Activated CD8-positive, alpha-beta memory T cell treated with anti-CD3 and anti-CD28 coated beads, Interleukin-2, amount 50 U/mL, for 1 hour (primary cell): Measurements from ENCODE around the gene SMAP1.
"Not testable (repeated sequence)": the region's sequence is repeated elsewhere in the genome, so short reads cannot be mapped to it uniquely, and the experiment has no call there.

Experiments used
- DNase-seq: peaks from one replicate; pipeline ENCODE4 v3.0.0-alpha.2; 2020; ENCODE audit errors: extremely low read depth

SMAP1 gene

DNA sequence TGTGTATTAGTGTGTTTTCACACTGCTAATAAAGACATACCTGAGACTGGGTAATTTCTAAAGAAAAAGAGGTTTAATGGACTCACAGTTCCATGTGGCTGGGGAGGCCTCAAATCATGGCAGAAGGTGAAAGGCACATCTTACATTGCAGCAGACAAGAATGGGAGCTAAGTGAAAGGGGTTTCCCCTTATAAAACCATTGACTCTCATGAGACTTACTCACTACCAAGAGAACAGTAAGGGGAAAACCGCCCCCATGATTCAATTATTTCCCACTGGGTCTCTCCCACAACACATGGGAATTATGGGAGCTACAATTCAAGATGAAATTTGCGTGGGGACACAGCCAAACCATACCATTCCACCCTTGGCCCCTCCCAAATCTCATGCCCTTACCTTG, 73.1 kb downstream of the SMAP1 start:
- not testable (repeated sequence) for DNase-seq

DNA sequence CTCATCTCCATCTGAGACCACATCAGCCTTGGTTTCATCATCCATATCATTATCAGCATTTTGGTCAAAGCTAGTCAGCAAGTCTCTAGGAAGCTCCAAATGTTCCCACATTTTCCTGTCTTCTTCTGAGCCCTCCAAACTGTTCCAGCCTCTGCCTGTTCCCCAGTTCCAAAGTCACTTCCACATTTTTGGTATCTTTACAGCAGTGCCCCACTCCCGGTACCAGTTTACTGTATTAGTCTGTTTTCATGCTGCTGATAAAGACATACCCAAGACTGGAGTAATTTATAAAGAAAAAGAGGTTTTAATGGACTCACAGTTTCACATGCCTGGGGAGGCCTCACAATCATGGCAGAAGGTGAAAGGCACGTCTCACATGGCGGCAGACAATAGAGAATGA, 74.8 kb downstream of the SMAP1 start:
- not testable (repeated sequence) for DNase-seq

DNA sequence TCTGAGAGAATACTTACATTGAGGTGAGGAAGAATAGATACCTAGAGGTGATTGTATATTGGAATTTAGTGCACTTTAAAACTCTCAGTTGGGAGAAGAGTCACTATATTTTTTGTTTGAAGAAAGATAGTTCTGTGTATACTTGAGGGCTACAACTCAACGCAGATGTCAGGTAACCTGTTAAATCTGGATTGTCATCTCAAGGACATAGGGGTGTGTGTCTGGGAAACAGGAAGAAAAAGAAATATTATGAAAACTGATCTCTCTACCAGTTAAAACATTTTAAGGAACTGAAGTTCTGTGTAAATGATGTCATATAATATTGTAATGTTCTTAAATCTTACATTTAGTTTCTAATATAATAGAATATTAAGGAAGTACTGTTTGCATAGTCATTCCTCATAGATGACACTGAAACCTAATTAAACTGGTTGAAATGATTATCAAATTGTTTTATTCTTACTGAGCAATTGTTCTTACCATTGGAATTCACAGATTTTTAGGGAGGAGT, 86.2 kb downstream of the SMAP1 start:
- no peak for DNase-seq

DNA sequence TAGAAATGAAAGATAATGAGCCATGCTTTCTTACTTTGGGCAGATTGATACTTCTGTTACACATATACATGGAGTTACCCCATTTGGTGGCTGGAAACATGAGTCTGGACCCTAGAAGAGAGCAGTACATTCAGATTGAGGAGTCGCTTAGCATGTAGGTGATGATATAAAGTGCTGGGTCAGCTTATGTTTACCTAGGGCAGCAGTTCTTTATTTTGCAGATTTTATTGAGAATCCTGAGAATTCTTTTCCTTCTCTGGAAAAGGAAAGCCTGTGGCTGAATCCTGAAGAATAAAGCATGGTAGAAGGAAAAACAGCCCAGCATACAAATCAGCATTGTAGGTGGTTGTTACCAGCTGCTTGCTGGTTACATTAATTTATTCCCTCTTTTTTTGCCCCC, 91.2 kb downstream of the SMAP1 start:
- no peak for DNase-seq

DNA sequence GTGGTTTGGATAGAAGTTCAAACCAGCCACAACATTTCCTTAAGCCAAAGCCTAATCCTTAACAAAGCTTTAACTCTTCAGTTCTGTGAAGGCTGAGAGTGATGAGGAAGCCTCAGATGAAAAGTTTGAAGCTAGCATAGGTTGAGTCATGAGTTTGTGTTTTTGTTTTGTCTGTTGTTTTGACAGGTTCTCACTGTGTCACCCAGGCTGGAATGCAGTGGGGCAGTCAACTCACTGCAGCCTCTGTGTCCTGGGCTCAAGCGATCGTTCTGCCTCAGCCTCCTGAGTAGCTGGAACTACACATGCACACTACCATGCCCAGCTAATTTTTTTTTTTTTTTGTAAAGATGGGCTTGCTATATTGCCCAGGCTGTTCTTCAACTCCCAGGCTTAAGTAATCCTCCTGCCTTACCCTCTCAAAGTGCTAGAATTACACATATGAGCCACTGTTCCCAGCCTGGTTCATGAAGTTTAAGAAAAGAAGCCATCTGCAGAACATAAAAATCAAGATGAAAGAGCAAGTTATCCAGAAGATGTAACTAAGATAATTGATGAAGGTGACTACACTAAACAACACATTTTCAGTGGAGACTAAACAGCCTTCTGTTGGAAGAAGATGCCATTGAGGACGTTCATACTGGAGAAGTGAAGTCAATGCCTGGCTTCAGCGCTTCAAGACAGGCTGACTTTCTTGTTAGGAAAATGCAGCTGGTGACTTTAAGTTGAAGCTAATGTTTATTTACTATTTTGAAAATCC, 96.2 kb downstream of the SMAP1 start:
- DNase-seq = no peak

DNA sequence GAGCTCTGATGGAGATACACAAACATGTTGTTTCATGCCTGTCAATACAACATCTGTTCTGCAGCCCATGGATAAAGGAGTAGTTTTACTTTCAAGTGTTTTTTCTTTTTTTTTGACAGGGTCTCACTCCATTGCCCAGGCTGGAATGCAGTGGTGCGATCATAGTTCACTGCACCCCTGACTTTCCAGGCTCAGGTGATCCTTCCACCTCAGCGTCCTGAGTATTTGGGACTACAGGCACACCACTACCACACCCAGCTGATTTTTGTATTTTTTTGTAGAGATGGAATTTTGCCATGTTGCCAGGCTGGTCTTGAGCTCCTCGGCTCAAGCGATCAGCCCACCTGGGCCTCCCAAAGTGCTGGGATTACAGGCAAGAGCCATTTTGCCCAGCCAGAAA, 97.0 kb downstream of the SMAP1 start:
- no peak for DNase-seq

- not testable (repeated sequence) for DNase-seq
Measured at GRCh38 chr6:70771351-70771750, 103.7 kb downstream of the SMAP1 start.

GRCh38 chr6:70779934-70780333, 112.3 kb downstream of the SMAP1 start:
- no peak for DNase-seq

DNA sequence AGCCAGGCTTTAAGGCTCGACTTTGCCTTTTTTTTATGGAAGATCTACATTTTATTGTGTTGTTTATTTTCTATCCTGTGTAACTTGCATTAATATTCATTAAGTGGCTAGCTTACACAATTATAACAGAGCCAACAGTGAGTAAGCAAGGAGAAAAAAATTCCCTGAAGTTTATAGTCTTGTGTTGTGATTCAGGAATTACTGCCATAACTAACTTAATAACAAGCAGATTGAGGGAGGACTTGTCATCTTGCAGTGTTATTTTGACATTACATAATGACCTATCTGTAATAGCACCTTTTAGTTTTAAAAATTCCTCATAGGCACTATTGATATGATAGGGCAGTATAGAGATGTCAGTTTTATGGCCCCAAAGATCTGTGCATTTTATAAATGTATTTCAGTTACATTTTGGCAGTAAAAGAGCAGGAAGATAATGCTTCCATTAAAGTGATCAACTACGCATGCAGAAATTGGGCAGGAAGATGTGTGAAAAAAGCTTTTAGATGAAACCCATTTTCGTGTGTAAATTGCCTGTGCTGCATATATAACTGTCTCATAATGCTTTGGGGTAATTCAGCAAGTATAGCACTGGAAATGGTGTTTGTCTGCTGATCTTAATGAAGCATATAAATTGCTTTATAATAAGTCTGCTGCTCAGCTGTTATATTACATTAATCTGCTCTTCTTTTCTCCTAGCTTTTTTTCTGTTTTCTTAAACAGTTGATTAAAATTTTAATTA, 123.0 kb downstream of the SMAP1 start:
- DNase-seq = no peak

GRCh38 chr6:70797625-70798024, 129.9 kb downstream of the SMAP1 start:
- no peak for DNase-seq

DNA sequence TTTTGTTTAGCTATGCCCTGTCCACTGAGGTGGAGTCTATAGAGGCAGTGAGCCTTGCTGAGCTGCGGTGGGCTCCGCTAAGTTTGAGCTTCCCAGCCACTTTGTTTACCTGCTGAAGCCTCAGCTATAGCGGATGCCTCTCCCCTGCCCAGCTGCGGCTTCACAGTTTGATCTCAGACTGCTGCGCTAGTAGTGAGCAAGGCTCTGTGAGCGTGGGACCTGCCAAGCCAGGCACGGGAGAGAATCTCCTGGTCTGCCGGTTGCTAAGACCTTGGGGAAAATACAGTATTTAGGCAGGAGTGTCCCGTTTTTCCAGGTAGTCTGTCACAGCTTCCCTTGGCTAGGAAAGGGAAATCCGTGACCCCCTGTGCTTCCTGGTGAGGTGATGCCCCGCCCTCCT, 138.4 kb downstream of the SMAP1 start:
- no peak for DNase-seq

DNA sequence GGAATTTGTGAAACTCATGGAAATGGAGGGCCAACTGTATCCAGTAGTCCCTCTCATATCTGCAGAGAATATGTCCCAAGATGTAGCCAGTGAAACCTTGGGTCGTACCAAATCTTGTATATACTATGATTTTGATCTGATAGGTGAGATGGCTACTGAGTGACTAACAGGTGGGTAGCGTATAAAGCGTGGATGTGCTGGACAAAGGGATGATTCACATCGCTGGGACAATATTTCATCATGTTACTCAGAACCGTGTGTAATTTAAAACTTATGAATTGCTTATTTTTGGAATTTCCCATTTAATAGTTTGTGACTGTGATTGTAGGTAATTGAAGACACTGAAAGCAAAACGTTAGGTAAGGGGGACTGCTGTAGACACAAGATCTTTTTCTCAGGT, 144.1 kb downstream of the SMAP1 start:
- no peak for DNase-seq

- DNase-seq = no peak
Measured at GRCh38 chr6:70813885-70814284, 146.2 kb downstream of the SMAP1 start.

DNA sequence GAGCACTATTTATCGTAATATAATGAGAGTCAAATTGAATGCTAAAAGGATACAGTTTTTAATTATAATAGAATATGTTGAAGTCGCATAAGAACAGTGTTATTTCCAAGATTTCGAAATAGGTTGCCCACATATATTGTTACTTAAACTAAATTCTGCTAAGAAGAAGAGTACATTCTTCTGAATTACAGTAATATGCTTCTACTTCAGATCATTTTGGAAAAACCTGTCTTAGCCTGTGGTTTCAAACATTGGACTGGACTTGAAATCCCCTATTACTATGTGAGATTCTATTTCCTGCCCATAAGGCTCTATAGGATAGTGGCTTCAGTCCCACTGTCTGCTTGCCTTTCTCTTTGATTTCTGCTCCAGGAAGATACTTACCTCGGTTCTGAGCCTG, 152.0 kb downstream of the SMAP1 start:
- DNase-seq = no peak

DNA sequence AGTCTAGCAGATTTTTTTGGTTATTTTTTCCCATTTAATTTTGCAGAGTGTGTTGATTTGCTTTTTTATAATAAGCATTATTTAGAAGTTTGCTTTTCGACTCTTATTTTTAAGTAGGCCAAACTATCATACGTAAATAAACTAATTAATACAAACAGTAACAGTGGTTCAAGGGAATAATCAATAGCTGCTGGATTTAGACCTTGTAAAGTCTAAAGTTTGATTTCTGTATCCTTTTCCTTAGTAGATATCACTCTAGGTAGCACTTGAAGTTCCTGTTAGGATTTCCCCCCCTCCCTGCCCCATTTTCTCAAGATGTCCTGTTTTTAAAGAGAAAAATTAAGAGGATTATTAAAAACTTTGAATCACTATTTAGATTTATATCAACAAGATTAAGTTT, 153.1 kb downstream of the SMAP1 start:
- no peak for DNase-seq

- no peak for DNase-seq
Measured at GRCh38 chr6:70821751-70822150, 154.1 kb downstream of the SMAP1 start.

- no peak for DNase-seq
Measured at GRCh38 chr6:70823651-70824050, 156.0 kb downstream of the SMAP1 start.

DNA sequence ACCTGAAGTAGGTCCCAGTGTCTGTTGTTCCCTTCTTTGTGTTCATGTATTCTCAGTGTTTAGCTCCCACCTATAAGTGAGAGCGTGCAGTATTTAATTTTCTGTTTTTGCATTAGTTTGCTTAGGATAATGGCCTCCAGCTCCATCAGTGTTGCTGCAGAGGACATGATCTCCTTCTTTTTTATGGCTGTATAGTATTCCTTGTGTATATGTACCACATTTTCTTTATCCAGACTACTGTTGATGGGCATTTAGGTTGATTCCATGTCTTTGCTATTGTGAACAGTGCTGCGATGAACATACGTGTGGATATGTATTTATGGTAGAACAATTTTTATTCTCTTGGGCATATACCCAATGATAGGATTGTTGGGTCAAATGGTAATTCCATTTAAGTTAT, 163.7 kb downstream of the SMAP1 start:
- DNase-seq = no peak

- DNase-seq = no peak
Measured at GRCh38 chr6:70834520-70834919, 166.8 kb downstream of the SMAP1 start.

- DNase-seq = no peak
Measured at GRCh38 chr6:70838907-70839285, 171.2 kb downstream of the SMAP1 start.

DNA sequence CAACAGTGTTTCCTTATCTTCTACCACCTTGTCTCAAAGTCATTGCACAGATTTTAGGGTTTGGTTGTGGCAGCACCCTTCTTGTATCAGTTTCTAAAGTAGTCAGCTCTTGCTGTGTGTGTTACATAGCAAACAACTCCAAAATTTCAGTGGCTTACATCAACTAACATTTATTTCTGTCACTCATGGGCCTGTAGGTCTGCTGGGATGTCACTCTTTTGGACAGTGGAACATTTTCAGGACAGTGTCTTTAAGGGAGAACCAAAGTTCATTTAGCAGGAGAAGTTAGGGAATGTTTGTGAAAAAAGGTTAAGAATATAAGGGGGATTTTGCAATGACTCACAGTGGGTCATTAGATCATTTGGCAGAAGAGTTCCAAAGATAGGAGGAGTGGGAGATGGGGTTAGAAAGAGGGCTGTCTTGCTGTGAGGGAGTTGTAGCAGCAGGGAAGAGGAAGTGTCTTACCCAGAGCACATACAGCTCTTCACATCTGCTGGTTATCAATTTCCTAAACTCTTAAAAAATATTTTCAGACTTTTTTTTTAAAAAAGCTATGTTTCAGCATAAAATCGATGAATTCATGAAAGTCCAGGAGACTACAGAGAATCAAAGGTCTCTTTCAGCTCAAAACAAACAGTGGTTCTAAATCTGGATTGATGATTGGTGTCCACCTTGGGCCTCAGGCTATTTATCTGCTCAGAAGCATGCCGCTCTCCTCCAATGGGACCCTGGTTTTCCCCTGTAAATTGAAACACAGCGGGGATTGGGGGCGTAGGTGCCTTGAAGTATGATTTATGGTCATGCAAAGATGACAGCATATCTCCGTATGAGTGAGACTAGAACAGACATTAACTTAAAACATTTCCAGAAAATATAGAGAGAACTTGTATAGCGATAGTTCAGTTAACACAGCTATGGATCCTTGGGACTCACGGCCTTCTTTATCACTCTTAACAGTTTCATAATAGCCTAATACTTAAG, 171.9 kb downstream of the SMAP1 start:
- DNase-seq = no peak

DNA sequence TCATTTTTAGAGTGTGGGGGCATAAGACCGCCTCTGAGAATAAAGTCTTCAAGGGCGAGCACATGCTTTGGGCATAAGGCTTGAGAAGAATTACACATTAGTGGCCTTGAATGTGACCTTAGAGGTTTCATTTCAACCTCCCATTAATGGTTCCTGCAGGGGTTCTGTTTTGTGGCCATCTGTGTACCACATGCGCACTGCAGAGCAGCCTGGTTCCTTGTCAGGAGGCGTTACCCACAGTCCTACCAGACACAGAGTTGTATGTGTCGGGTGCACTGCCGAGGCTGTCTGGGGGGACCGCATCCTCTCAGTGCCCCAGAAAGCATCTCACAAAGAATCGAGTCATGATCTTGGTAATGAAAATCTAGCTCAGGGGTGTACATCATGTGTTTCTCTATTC, 173.4 kb downstream of the SMAP1 start:
- DNase-seq = no peak
